ENCODE measurements around the gene COX6A1. TPM values are rescaled to one million over a fixed set of nuclear protein-coding genes. Genes with fewer than 3 reads are reported as not detected.

The COX6A1 gene
- total and polyA plus RNA-seq, 7 donors = 34.4 to 211 (median 52.6) TPM

DNA sequence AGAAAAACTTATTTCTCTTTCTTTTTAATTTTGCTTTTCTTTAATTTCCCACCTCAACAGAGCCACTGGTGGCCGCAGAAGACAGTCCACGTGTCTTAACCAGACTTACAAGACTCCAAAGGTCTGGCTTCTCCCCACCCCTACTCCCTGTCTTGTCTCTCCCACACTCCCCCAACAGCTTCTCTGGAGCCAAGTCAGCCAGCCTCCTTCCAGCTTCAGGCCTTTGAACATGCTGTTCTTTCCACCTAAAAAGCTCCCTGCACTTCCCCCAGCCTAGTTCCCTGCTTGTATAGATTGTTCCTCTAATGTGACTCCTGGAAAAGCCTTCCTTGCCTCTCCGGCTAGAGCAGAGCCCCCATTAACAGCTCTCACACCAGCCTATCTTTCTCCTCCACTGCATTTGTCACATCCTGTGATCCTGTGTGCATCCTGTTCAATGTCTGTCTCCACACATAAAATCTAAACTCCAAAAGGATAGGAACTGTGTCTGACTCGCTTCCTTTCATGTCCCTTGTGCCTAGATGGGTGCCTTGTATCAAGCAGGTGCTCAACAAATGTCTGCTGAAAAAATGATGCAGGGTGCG lies 50.2 kb downstream of the COX6A1 start:
- no peaks in the 10 kb centered on the region for H3K9me3 ChIP-seq
- 75 to 78% (median 76%) methylated on average over 5 of the region's 5 CpGs for WGBS, 3 donors
- no peak overlapping the region for H3K4me3 ChIP-seq
- peaks cover 6% of the 10 kb centered on the region for H3K4me1 ChIP-seq
- peaks cover 2 to 7% of the 10 kb centered on the region in 2 donors for H3K36me3 ChIP-seq (ENCODE audit: insufficient read depth in 1 of 2, low read depth in 1 of 2)
- TF ChIP-seq, protein P1, sequence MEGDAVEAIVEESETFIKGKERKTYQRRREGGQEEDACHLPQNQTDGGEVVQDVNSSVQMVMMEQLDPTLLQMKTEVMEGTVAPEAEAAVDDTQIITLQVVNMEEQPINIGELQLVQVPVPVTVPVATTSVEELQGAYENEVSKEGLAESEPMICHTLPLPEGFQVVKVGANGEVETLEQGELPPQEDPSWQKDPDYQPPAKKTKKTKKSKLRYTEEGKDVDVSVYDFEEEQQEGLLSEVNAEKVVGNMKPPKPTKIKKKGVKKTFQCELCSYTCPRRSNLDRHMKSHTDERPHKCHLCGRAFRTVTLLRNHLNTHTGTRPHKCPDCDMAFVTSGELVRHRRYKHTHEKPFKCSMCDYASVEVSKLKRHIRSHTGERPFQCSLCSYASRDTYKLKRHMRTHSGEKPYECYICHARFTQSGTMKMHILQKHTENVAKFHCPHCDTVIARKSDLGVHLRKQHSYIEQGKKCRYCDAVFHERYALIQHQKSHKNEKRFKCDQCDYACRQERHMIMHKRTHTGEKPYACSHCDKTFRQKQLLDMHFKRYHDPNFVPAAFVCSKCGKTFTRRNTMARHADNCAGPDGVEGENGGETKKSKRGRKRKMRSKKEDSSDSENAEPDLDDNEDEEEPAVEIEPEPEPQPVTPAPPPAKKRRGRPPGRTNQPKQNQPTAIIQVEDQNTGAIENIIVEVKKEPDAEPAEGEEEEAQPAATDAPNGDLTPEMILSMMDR (IDR thresholded peaks at IDR 0.05) = no peak
- no peak overlapping the region for H3K27ac ChIP-seq
- no peak for ATAC-seq
- no peak for DNase-seq
- intact Hi-C loops (cut with DNase I) = no loop called here
- H3K27me3 ChIP-seq (ENCODE audit: insufficient read depth in 3 of 3, low read length in 2 of 3) = no peaks in the 10 kb centered on the region

DNA sequence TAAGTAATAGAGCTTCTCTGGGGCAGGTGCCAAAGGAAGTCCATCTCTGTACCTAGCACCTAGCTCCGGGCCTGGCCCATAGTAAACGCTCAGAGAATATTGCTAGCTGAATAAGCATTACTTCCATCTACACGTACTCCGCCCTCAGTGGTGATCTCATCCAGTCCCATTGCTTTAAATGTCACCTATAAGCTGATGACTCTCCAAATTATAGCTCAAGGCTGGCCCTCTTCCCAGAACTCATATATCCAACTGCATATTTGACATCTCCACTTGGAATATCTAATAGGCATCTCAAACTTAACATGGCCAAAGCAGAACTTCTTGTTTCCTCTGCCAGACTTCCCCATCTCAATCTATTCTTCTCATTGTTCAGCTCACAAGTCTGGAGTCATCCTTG lies 51.1 kb downstream of the COX6A1 start:
- H3K4me1 ChIP-seq = peaks cover 6% of the 10 kb centered on the region
- no peak for DNase-seq
- H3K27ac ChIP-seq = no peak overlapping the region
- WGBS, 3 donors = 89 to 95% (median 93%) methylated on average over 4 of the region's 4 CpGs
- intact Hi-C loops (cut with DNase I) = no loop called here
- no peaks in the 10 kb centered on the region for H3K27me3 ChIP-seq (ENCODE audit: insufficient read depth in 3 of 3, low read length in 2 of 3)
- H3K36me3 ChIP-seq (ENCODE audit: insufficient read depth in 1 of 2, low read depth in 1 of 2) = peaks cover 2 to 7% of the 10 kb centered on the region in 2 donors
- no peak overlapping the region for H3K4me3 ChIP-seq
- no peak for ATAC-seq
- TF ChIP-seq, protein P1 (IDR thresholded peaks at IDR 0.05) = no peak
- no peaks in the 10 kb centered on the region for H3K9me3 ChIP-seq

DNA sequence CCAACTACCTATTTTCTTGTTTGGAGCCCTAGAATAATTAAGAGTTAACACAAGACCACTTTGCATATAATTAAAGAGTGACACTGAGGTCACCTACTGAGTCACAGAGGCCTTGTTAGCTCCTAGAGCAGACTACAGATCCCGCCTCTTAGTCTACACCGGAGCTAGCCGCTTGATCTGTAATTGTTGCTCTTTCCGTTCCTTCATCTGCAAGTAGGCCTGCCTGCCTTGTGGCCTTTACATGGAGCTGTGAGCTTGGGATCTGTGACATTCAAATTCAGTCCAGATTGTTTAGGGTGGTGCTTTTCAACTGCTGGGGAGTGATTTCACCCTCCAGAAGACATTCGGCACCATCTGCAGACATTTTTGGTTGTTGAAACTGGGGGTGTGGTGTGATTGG lies 52.4 kb downstream of the COX6A1 start:
- Histone ChIP-seq H3K9me3 (no peaks in the 10 kb centered on the region), H3K36me3 (ENCODE audit: insufficient read depth in 1 of 2, low read depth in 1 of 2) (peaks cover 2 to 7% of the 10 kb centered on the region in 2 donors), H3K27ac (no peak overlapping the region), H3K4me1 (peaks cover 11% of the 10 kb centered on the region), H3K27me3 (ENCODE audit: insufficient read depth in 3 of 3, low read length in 2 of 3) (no peaks in the 10 kb centered on the region), H3K4me3 (no peak overlapping the region)
- no peak for DNase-seq
- TF ChIP-seq, protein P1 (IDR thresholded peaks at IDR 0.05) = no peak
- no peak for ATAC-seq
- intact Hi-C loops (cut with DNase I) = no loop called here
- 93 to 96% (median 95%) methylated on average over 5 of the region's 5 CpGs for WGBS, 3 donors

Other genes starting within 250 kb of the COX6A1 start
- 10 to 100 TPM; 63.1 to 80.9 (median 68.6) TPM for gene GCN1, start 243.4 kb upstream of the COX6A1 start, total RNA-seq
- gene GCN1, start 243.4 kb upstream of the COX6A1 start, polyA plus RNA-seq = 10 to 100 TPM; 19.6 to 55.7 (median 43.2) TPM
- gene RPLP0, start 237.0 kb upstream of the COX6A1 start, total RNA-seq = 1,000 to 10,000 TPM in 3 of 4 donors, 100 to 1,000 TPM in 1; 662 to 1,479 (median 1,333) TPM
- 1,000 to 10,000 TPM; 2,571 to 2,845 (median 2,673) TPM for gene RPLP0, start 237.0 kb upstream of the COX6A1 start, polyA plus RNA-seq
- gene PXN, start 172.4 kb upstream of the COX6A1 start, total RNA-seq = 100 to 1,000 TPM in 2 of 4 donors, 10 to 100 TPM in 2; 67.6 to 166 (median 106) TPM
- 100 to 1,000 TPM in 1 of 3 donors, 10 to 100 TPM in 2; 64.7 to 147 (median 96.2) TPM for gene PXN, start 172.4 kb upstream of the COX6A1 start, polyA plus RNA-seq
- over 10,000 TPM in 3 of 4 donors, 1,000 to 10,000 TPM in 1; 9,511 to 17,387 (median 16,401) TPM for gene RNU4-2, start 146.2 kb upstream of the COX6A1 start, total RNA-seq
- not detected for gene RNU4-2, start 146.2 kb upstream of the COX6A1 start, polyA plus RNA-seq
- 1,000 to 10,000 TPM; 1,144 to 3,144 (median 2,601) TPM for gene RNU4-1, start 144.9 kb upstream of the COX6A1 start, total RNA-seq
- not detected for gene RNU4-1, start 144.9 kb upstream of the COX6A1 start, polyA plus RNA-seq
- 1 to 10 TPM; 2.3 to 7.7 (median 4.8) TPM for gene SIRT4, start 135.8 kb upstream of the COX6A1 start, total RNA-seq
- gene SIRT4, start 135.8 kb upstream of the COX6A1 start, polyA plus RNA-seq = 10 to 100 TPM in 1 of 3 donors, 1 to 10 TPM in 2; 3.4 to 10.7 (median 5.4) TPM
- gene PLA2G1B, start 110.3 kb upstream of the COX6A1 start, total RNA-seq = 1 to 10 TPM in 1 of 4 donors, not detected in 3; 1.0 TPM
- gene PLA2G1B, start 110.3 kb upstream of the COX6A1 start, polyA plus RNA-seq = under 1 TPM in 2 of 3 donors, not detected in 1; 0.39 to 0.81 TPM
- gene MSI1, start 68.9 kb upstream of the COX6A1 start, total RNA-seq = under 1 TPM in 2 of 4 donors, not detected in 2; 0.06 to 0.20 TPM
- under 1 TPM in 2 of 3 donors, not detected in 1; 0.03 to 0.04 TPM for gene MSI1, start 68.9 kb upstream of the COX6A1 start, polyA plus RNA-seq
- gene TRIAP1, start 8.3 kb downstream of the COX6A1 start, total RNA-seq = 10 to 100 TPM; 24.4 to 37.3 (median 31.0) TPM
- gene TRIAP1, start 8.3 kb downstream of the COX6A1 start, polyA plus RNA-seq = 100 to 1,000 TPM in 1 of 3 donors, 10 to 100 TPM in 2; 42.8 to 111 (median 60.2) TPM
- 10 to 100 TPM in 2 of 4 donors, 1 to 10 TPM in 2; 8.7 to 17.6 (median 10.1) TPM for gene GATC, start 8.3 kb downstream of the COX6A1 start, total RNA-seq
- 10 to 100 TPM in 1 of 3 donors, 1 to 10 TPM in 2; 6.4 to 16.5 (median 8.5) TPM for gene GATC, start 8.3 kb downstream of the COX6A1 start, polyA plus RNA-seq
- 10 to 100 TPM; 24.9 to 34.8 (median 33.0) TPM for gene SRSF9, start 31.6 kb downstream of the COX6A1 start, total RNA-seq
- 10 to 100 TPM; 26.4 to 53.8 (median 36.1) TPM for gene SRSF9, start 31.6 kb downstream of the COX6A1 start, polyA plus RNA-seq
- 100 to 1,000 TPM in 1 of 4 donors, 10 to 100 TPM in 3; 30.1 to 116 (median 68.2) TPM for gene DYNLL1, start 58.0 kb downstream of the COX6A1 start, total RNA-seq
- gene DYNLL1, start 58.0 kb downstream of the COX6A1 start, polyA plus RNA-seq = 100 to 1,000 TPM in 2 of 3 donors, 10 to 100 TPM in 1; 62.0 to 155 (median 144) TPM
- gene COQ5, start 91.0 kb downstream of the COX6A1 start, total RNA-seq = 10 to 100 TPM; 33.1 to 52.8 (median 45.7) TPM
- gene COQ5, start 91.0 kb downstream of the COX6A1 start, polyA plus RNA-seq = 10 to 100 TPM; 53.4 to 81.4 (median 55.4) TPM
- gene RNF10, start 96.2 kb downstream of the COX6A1 start, total RNA-seq = 100 to 1,000 TPM; 296 to 463 (median 350) TPM
- 100 to 1,000 TPM; 299 to 624 (median 302) TPM for gene RNF10, start 96.2 kb downstream of the COX6A1 start, polyA plus RNA-seq
- gene POP5, start 143.3 kb downstream of the COX6A1 start, total RNA-seq = 10 to 100 TPM in 3 of 4 donors, 1 to 10 TPM in 1; 9.8 to 20.2 (median 17.0) TPM
- 10 to 100 TPM; 18.9 to 30.4 (median 27.7) TPM for gene POP5, start 143.3 kb downstream of the COX6A1 start, polyA plus RNA-seq
- 1 to 10 TPM; 1.6 to 4.8 (median 2.6) TPM for gene CABP1, start 202.5 kb downstream of the COX6A1 start, total RNA-seq
- 1 to 10 TPM; 2.2 to 2.3 (median 2.3) TPM for gene CABP1, start 202.5 kb downstream of the COX6A1 start, polyA plus RNA-seq
- 10 to 100 TPM; 49.2 to 63.8 (median 60.9) TPM for gene MLEC, start 249.0 kb downstream of the COX6A1 start, total RNA-seq
- gene MLEC, start 249.0 kb downstream of the COX6A1 start, polyA plus RNA-seq = 100 to 1,000 TPM in 1 of 3 donors, 10 to 100 TPM in 2; 30.7 to 102 (median 34.5) TPM